ENCODE measurements around the gene CREB3L2.

DNA sequence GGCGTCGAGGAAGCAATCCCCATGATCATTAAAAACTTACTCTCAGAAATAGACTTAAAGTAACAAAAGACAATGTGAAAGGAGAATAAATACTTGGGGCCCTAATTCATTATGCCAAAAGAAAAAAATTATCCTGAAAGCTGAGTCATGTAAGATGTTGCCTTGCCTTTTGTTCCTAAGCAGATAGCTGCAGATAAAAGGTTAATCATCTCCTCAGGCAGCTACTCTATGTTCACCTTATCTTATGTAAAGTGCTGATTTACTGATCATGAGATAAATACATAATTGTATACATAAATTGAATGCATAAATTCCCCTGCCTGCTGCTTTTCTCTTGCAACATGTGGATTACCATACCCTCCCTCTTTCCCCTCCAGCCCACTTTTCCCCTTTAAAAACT lies 28.1 kb upstream of the CREB3L2 start:
- no peak for TF ChIP-seq POLR2A (IDR thresholded peaks at IDR 0.05)
- TF ChIP-seq, protein P1, sequence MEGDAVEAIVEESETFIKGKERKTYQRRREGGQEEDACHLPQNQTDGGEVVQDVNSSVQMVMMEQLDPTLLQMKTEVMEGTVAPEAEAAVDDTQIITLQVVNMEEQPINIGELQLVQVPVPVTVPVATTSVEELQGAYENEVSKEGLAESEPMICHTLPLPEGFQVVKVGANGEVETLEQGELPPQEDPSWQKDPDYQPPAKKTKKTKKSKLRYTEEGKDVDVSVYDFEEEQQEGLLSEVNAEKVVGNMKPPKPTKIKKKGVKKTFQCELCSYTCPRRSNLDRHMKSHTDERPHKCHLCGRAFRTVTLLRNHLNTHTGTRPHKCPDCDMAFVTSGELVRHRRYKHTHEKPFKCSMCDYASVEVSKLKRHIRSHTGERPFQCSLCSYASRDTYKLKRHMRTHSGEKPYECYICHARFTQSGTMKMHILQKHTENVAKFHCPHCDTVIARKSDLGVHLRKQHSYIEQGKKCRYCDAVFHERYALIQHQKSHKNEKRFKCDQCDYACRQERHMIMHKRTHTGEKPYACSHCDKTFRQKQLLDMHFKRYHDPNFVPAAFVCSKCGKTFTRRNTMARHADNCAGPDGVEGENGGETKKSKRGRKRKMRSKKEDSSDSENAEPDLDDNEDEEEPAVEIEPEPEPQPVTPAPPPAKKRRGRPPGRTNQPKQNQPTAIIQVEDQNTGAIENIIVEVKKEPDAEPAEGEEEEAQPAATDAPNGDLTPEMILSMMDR (IDR thresholded peaks at IDR 0.05), result no peak

Measured in suprapubic skin (tissue), 3 donors.